Activated T-cell treated with anti-CD3 and anti-CD28 coated beads, Interleukin-2, amount 50 U/mL, for 24 hours (primary cell): ENCODE results near the gene TRPT1.

ENCODE experiments used
- DNase-seq: peaks from one replicate; pipeline ENCODE4 v3.0.0-alpha.2; 2020
- H3K27ac Mint-ChIP-seq: 2 replicates; pipeline ENCODE4 v1.8.0; 2020; ENCODE audit warnings: mild to moderate bottlenecking, mixed read lengths
- H3K27me3 Mint-ChIP-seq: 2 replicates; pipeline ENCODE4 v1.8.0; 2020; ENCODE audit warnings: mixed read lengths
- H3K36me3 Mint-ChIP-seq: 2 replicates; pipeline ENCODE4 v1.8.0; 2020; ENCODE audit warnings: low read depth, mixed read lengths
- H3K4me1 Mint-ChIP-seq: 2 replicates; pipeline ENCODE4 v1.8.0; 2020; ENCODE audit warnings: low read depth, mixed read lengths
- H3K4me3 Mint-ChIP-seq: 2 replicates; pipeline ENCODE4 v1.8.0; 2020; ENCODE audit warnings: mild to moderate bottlenecking, moderate library complexity, mixed read lengths
- H3K9me3 Mint-ChIP-seq: 2 replicates; pipeline ENCODE4 v1.8.0; 2020; ENCODE audit warnings: mixed read lengths

Gene TRPT1

GRCh38 chr11:64232182-64232966 lies 6.4 kb upstream of the TRPT1 start:
- DNase-seq = no peak
- H3K4me1 Mint-ChIP-seq = peaks cover 57% of the 10 kb centered on the region
- no peaks in the 10 kb centered on the region for H3K9me3 Mint-ChIP-seq
- H3K27ac Mint-ChIP-seq = peak overlapping the region; percentile 59
- H3K36me3 Mint-ChIP-seq = peaks cover 32% of the 10 kb centered on the region
- peak overlapping the region; percentile 80 for H3K4me3 Mint-ChIP-seq
- H3K27me3 Mint-ChIP-seq = no peaks in the 10 kb centered on the region

- H3K36me3 Mint-ChIP-seq = peaks cover 33% of the 10 kb centered on the region
- H3K9me3 Mint-ChIP-seq = no peaks in the 10 kb centered on the region
- no peak for DNase-seq
- H3K4me3 Mint-ChIP-seq = peak overlapping the region; percentile 80
- H3K27me3 Mint-ChIP-seq = no peaks in the 10 kb centered on the region
- peak overlapping the region; percentile 59 for H3K27ac Mint-ChIP-seq
- H3K4me1 Mint-ChIP-seq = peaks cover 58% of the 10 kb centered on the region
These were observed 5.6 kb upstream of the TRPT1 start for GRCh38 chr11:64231546-64231945.

- Mint-ChIP-seq H3K4me1 (peaks cover 57% of the 10 kb centered on the region), H3K27me3 (no peaks in the 10 kb centered on the region), H3K36me3 (peaks cover 33% of the 10 kb centered on the region), H3K4me3 (peak overlapping the region; percentile 80), H3K9me3 (no peaks in the 10 kb centered on the region), H3K27ac (peak overlapping the region; percentile 89)
- no peak for DNase-seq
These were observed 5.0 kb upstream of the TRPT1 start for GRCh38 chr11:64230985-64231365.

- Mint-ChIP-seq H3K4me3 (peak within 1 kb of the TSS; percentile 80), H3K27me3 (no peaks in the 10 kb centered on the region), H3K4me1 (peaks cover 52% of the 10 kb centered on the region), H3K36me3 (peaks cover 32% of the 10 kb centered on the region), H3K27ac (peak within 1 kb of the TSS; percentile 89), H3K9me3 (no peaks in the 10 kb centered on the region)
- DNase-seq = peak; percentile 92
These were observed 4.4 kb upstream of the TRPT1 start, which contains the start of gene DNAJC4 for GRCh38 chr11:64230171-64230984. Gene DNAJC4 (plus strand): TSS chr11:64230548. CDS start chr11:64230855, 307 bp downstream.

GRCh38 chr11:64229744-64230170 lies 3.8 kb upstream of the TRPT1 start:
- Mint-ChIP-seq H3K4me3 (peak overlapping the region; percentile 80), H3K36me3 (peaks cover 34% of the 10 kb centered on the region), H3K27ac (peak overlapping the region; percentile 89), H3K27me3 (no peaks in the 10 kb centered on the region), H3K4me1 (peaks cover 54% of the 10 kb centered on the region), H3K9me3 (no peaks in the 10 kb centered on the region)
- no peak for DNase-seq

- Mint-ChIP-seq H3K27me3 (no peaks in the 10 kb centered on the region), H3K36me3 (peaks cover 39% of the 10 kb centered on the region), H3K9me3 (no peaks in the 10 kb centered on the region), H3K27ac (peak overlapping the region; percentile 93), H3K4me1 (peaks cover 56% of the 10 kb centered on the region), H3K4me3 (peak overlapping the region; percentile 80)
- no peak for DNase-seq
These were observed 3.2 kb upstream of the TRPT1 start for GRCh38 chr11:64229090-64229743.

- H3K9me3 Mint-ChIP-seq = no peaks in the 10 kb centered on the region
- H3K4me3 Mint-ChIP-seq = peak overlapping the region; percentile 86
- H3K27me3 Mint-ChIP-seq = no peaks in the 10 kb centered on the region
- H3K36me3 Mint-ChIP-seq = peaks cover 55% of the 10 kb centered on the region
- no peak for DNase-seq
- peak overlapping the region; percentile 93 for H3K27ac Mint-ChIP-seq
- peaks cover 48% of the 10 kb centered on the region for H3K4me1 Mint-ChIP-seq
These were observed 1.5 kb upstream of the TRPT1 start for GRCh38 chr11:64227405-64227956.

GRCh38 chr11:64226507-64227051 lies 593 bp upstream of the TRPT1 start:
- peak; percentile 75 for DNase-seq
- Mint-ChIP-seq H3K27me3 (no peaks in the 10 kb centered on the region), H3K9me3 (no peaks in the 10 kb centered on the region), H3K36me3 (peaks cover 61% of the 10 kb centered on the region), H3K27ac (peak overlapping the region; percentile 93), H3K4me1 (peaks cover 42% of the 10 kb centered on the region), H3K4me3 (peak overlapping the region; percentile 86)

GRCh38 chr11:64224891-64225607 lies 937 bp downstream of the TRPT1 start:
- DNase-seq = no peak
- Mint-ChIP-seq H3K4me3 (peak overlapping the region; percentile 86), H3K9me3 (no peaks in the 10 kb centered on the region), H3K27me3 (no peaks in the 10 kb centered on the region), H3K4me1 (peaks cover 37% of the 10 kb centered on the region), H3K36me3 (peaks cover 77% of the 10 kb centered on the region), H3K27ac (peak overlapping the region; percentile 93)

- Mint-ChIP-seq H3K4me1 (peaks cover 30% of the 10 kb centered on the region), H3K9me3 (no peaks in the 10 kb centered on the region), H3K36me3 (peaks cover 80% of the 10 kb centered on the region), H3K4me3 (peak overlapping the region; percentile 86), H3K27me3 (no peaks in the 10 kb centered on the region), H3K27ac (peak overlapping the region; percentile 93)
- peak; percentile 50 for DNase-seq
These were observed 1.7 kb downstream of the TRPT1 start for GRCh38 chr11:64224151-64224890.

GRCh38 chr11:64223001-64223651 lies 2.9 kb downstream of the TRPT1 start:
- Mint-ChIP-seq H3K9me3 (no peaks in the 10 kb centered on the region), H3K36me3 (peaks cover 85% of the 10 kb centered on the region), H3K4me1 (peaks cover 27% of the 10 kb centered on the region), H3K27ac (peak overlapping the region; percentile 57), H3K27me3 (no peaks in the 10 kb centered on the region), H3K4me3 (no peak overlapping the region)
- DNase-seq = peak; percentile 35

- Mint-ChIP-seq H3K9me3 (no peaks in the 10 kb centered on the region), H3K4me1 (peaks cover 22% of the 10 kb centered on the region), H3K4me3 (no peak overlapping the region), H3K27me3 (no peaks in the 10 kb centered on the region), H3K27ac (peak overlapping the region; percentile 57), H3K36me3 (peaks cover 88% of the 10 kb centered on the region)
- no peak for DNase-seq
These were observed 3.4 kb downstream of the TRPT1 start for GRCh38 chr11:64222651-64223000.

- H3K4me1 Mint-ChIP-seq = peaks cover 17% of the 10 kb centered on the region
- no peak for DNase-seq
- no peaks in the 10 kb centered on the region for H3K9me3 Mint-ChIP-seq
- peaks cover 88% of the 10 kb centered on the region for H3K36me3 Mint-ChIP-seq
- H3K27ac Mint-ChIP-seq = peak overlapping the region; percentile 26
- H3K4me3 Mint-ChIP-seq = no peak overlapping the region
- no peaks in the 10 kb centered on the region for H3K27me3 Mint-ChIP-seq
These were observed 5.2 kb downstream of the TRPT1 start for GRCh38 chr11:64220798-64221197.
